ENCODE data around the gene GPSM1.
A peak's percentile ranks its signal among the peaks of the same experiment; 100 is the strongest.

- TF ChIP-seq CTCF (IDR thresholded peaks at IDR 0.05) (peak in 4 of 7 experiments; percentile 15 to 28 (median 24)), POLR2A (IDR thresholded peaks at IDR 0.05) (peak; percentile 90 to 92 (median 90))
Measured at GRCh38 chr9:136342181-136343120, 15.1 kb downstream of the GPSM1 start.
